Dermis blood vessel endothelial cell (primary cell): Measurements from ENCODE around the gene MTMR10. TPM values are rescaled to one million over a fixed set of nuclear protein-coding genes. Genes with fewer than 3 reads are reported as not detected.
A peak's percentile ranks its signal among the peaks of the same experiment; 100 is the strongest.

Source experiments
- DNase-seq: peaks from one replicate; pipeline ENCODE4 v3.0.0; 2010
- total RNA-seq: library from RNA; depleted of rRNA; stranded (reverse); fragments of >200 nt; gene quantifications from 2 replicates; pipeline ENCODE4 v1.2.3, GENCODE V29; 2014

The MTMR10 gene
- total RNA-seq: 76.1 and 109 TPM in 2 replicates

- DNase-seq: peak; percentile 85
Measured at GRCh38 chr15:30991255-30992235, at the start of gene MTMR10. Gene MTMR10, minus strand, starts transcription at chr15:30991628. Its CDS starts 122 bp downstream, at chr15:30991506.

- DNase-seq: no peak
Measured at GRCh38 chr15:31040611-31041010, 49.2 kb upstream of the MTMR10 start.

- DNase-seq: no peak
Measured at GRCh38 chr15:31039961-31040360, 48.5 kb upstream of the MTMR10 start.

- DNase-seq: no peak
Measured at GRCh38 chr15:31037731-31038477, 46.5 kb upstream of the MTMR10 start.

GRCh38 chr15:31036783-31037182 lies 45.4 kb upstream of the MTMR10 start:
- DNase-seq: no peak

GRCh38 chr15:31035610-31036009 lies 44.2 kb upstream of the MTMR10 start:
- DNase-seq: peak; percentile 14

GRCh38 chr15:31034152-31034551 lies 42.7 kb upstream of the MTMR10 start:
- peak; percentile 17 for DNase-seq

GRCh38 chr15:31032961-31033371 lies 41.5 kb upstream of the MTMR10 start:
- DNase-seq: peak; percentile 93

- peak; percentile 91 for DNase-seq
Measured at GRCh38 chr15:31031471-31032067, 40.1 kb upstream of the MTMR10 start.

GRCh38 chr15:31027910-31028578 lies 36.6 kb upstream of the MTMR10 start:
- peak; percentile 74 for DNase-seq

GRCh38 chr15:31025996-31026395 lies 34.6 kb upstream of the MTMR10 start:
- DNase-seq: no peak

- DNase-seq: peak; percentile 32
Measured at GRCh38 chr15:31024979-31025378, 33.6 kb upstream of the MTMR10 start.

- DNase-seq: peak; percentile 98
Measured at GRCh38 chr15:31024330-31024729, 32.9 kb upstream of the MTMR10 start.

GRCh38 chr15:31023841-31024240 lies 32.4 kb upstream of the MTMR10 start:
- DNase-seq: peak; percentile 40

GRCh38 chr15:31021067-31021665 lies 29.7 kb upstream of the MTMR10 start:
- DNase-seq: no peak

GRCh38 chr15:31020542-31020941 lies 29.1 kb upstream of the MTMR10 start:
- no peak for DNase-seq

GRCh38 chr15:31019986-31020385 lies 28.6 kb upstream of the MTMR10 start:
- no peak for DNase-seq

GRCh38 chr15:31017311-31017710 lies 25.9 kb upstream of the MTMR10 start:
- DNase-seq: no peak

GRCh38 chr15:31016446-31016915 lies 25.1 kb upstream of the MTMR10 start:
- peak; percentile 19 for DNase-seq

- DNase-seq: no peak
Measured at GRCh38 chr15:31014608-31014925, 23.1 kb upstream of the MTMR10 start.

GRCh38 chr15:31013863-31014607 lies 22.6 kb upstream of the MTMR10 start:
- peak; percentile 23 for DNase-seq
